Esophagus squamous epithelium (tissue), 4 donors: ENCODE results near the gene RFC4.

Experiments
- POLR2A ChIP-seq, 4 donors: fragments of 450-650 bp; IDR thresholded peaks; one replicate each; pipeline ENCODE4 v1.6.1; 2017; ENCODE audit warnings: antibody characterized with exemption in 4 of 4, mild to moderate bottlenecking in 4 of 4, moderate library complexity in 3 of 4
- TF ChIP-seq, protein P1 (sequence below), 6 experiments: fragments of 450-650 bp in 4 of 6; fragments of 200-600 bp in 2 of 6; sonication (generic) in 2 of 6; IDR thresholded peaks; one replicate each; pipeline ENCODE4 v1.5.1; 2016 to 2019; ENCODE audit warnings: antibody characterized with exemption in 6 of 6, mild to moderate bottlenecking in 4 of 6, moderate library complexity in 4 of 6

DNA sequence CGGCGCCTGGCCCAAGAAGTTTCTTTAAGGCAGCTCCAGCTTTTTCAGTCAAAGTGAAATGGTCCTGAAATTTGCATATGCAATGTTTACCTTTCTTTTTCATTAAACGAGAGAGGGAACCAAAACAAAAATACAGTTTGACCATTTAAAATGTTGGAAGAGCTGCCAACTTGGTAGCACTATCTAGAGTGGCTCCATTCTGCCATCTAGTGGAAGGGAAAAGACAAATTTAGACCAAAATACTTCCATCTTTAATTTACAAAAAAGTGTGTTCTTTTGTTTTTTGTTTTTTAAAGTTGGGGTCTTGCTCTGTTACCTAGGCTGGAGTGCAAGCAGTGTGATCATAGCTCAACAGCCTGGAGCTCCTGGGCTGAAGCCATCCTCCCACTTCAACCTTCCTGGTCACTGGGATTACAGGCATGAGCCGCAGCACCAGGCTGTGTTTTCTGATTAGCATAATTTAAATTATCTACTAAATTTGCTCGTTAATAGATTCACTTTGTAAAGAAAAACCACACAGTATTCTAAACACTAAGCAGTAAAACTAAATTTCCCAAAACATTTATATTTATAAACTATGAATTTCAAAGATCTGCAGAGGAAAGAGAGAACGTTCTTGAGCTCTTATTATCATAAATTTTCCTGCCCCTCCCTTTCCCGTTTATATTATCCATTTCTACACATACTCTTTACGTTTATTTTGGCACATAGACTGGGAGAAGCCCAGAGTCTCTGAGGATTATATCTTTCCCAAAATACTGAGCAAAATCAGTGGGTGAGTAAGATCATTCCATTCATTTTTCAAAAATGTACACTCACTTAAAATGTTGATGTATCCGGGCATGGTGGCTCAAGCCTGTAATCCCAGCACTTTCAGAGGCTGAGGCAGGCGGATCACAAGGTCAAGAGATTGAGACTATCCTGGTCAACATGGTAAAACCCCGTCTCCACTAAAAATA lies 15.4 kb upstream of the RFC4 start:
- TF ChIP-seq, protein P1, sequence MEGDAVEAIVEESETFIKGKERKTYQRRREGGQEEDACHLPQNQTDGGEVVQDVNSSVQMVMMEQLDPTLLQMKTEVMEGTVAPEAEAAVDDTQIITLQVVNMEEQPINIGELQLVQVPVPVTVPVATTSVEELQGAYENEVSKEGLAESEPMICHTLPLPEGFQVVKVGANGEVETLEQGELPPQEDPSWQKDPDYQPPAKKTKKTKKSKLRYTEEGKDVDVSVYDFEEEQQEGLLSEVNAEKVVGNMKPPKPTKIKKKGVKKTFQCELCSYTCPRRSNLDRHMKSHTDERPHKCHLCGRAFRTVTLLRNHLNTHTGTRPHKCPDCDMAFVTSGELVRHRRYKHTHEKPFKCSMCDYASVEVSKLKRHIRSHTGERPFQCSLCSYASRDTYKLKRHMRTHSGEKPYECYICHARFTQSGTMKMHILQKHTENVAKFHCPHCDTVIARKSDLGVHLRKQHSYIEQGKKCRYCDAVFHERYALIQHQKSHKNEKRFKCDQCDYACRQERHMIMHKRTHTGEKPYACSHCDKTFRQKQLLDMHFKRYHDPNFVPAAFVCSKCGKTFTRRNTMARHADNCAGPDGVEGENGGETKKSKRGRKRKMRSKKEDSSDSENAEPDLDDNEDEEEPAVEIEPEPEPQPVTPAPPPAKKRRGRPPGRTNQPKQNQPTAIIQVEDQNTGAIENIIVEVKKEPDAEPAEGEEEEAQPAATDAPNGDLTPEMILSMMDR (IDR thresholded peaks at IDR 0.05) = peak; percentile 51 to 68 (median 60)
- TF ChIP-seq POLR2A (IDR thresholded peaks at IDR 0.05) = no peak
